Gastrocnemius medialis (tissue), 4 donors: ENCODE results near the gene MYLIP.

Experiments used
- POLR2A ChIP-seq, 2 donors: fragments of 450-650 bp; IDR thresholded peaks; one replicate each; pipeline ENCODE4 v1.6.1; 2017; ENCODE audit warnings: antibody characterized with exemption in 2 of 2, mild to moderate bottlenecking in 2 of 2, moderate library complexity in 2 of 2
- TF ChIP-seq, protein P1 (sequence below), 5 experiments: fragments of 450-650 bp in 3 of 5; fragments of 200-600 bp in 2 of 5; sonication (generic) in 2 of 5; IDR thresholded peaks in 4 of 5; conservative IDR thresholded peaks in 1 of 5; 1 replicate in 4 of 5; 2 replicates in 1 of 5; pipeline ENCODE4 v1.5.1; 2016 to 2019; ENCODE audit warnings: antibody characterized with exemption in 5 of 5, mild to moderate bottlenecking in 3 of 5, moderate library complexity in 3 of 5

DNA sequence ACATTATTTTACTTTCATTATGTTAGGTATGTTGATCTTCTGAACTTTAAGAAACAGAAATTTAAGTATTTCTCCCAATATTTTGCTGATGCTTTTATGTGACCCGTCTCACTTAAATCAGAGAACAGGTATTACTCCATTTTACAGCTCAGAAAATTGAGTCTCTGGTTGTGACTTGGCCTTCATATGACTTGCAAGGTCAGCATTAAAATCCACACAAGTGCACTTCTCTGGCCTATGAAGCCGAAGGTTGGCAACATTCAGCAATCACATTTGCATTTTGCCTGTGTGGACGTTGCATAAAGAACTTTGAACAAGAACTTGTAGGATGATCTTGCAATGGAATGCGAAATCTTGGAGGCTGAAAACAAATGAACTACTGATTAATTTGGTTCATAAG, 10.1 kb upstream of the MYLIP start:
- TF ChIP-seq, protein P1, sequence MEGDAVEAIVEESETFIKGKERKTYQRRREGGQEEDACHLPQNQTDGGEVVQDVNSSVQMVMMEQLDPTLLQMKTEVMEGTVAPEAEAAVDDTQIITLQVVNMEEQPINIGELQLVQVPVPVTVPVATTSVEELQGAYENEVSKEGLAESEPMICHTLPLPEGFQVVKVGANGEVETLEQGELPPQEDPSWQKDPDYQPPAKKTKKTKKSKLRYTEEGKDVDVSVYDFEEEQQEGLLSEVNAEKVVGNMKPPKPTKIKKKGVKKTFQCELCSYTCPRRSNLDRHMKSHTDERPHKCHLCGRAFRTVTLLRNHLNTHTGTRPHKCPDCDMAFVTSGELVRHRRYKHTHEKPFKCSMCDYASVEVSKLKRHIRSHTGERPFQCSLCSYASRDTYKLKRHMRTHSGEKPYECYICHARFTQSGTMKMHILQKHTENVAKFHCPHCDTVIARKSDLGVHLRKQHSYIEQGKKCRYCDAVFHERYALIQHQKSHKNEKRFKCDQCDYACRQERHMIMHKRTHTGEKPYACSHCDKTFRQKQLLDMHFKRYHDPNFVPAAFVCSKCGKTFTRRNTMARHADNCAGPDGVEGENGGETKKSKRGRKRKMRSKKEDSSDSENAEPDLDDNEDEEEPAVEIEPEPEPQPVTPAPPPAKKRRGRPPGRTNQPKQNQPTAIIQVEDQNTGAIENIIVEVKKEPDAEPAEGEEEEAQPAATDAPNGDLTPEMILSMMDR (IDR thresholded peaks at IDR 0.05 in 4 of 5, conservative IDR thresholded peaks at IDR 0.05 in 1 of 5) = no peak
- no peak for TF ChIP-seq POLR2A (IDR thresholded peaks at IDR 0.05)
